Measurements from ENCODE around the gene REEP6.
"Not testable (repeated sequence)": the region's sequence is repeated elsewhere in the genome, so short reads cannot be mapped to it uniquely, and the experiment has no call there.

The REEP6 gene

GRCh38 chr19:1518471-1518870, 27.5 kb downstream of the REEP6 start:
- Histone ChIP-seq H3K27ac (ENCODE audit: low read length, poor library complexity, severe bottlenecking) (no peak overlapping the region), H2BK12ac (ENCODE audit: low read length in 2 of 2) (no peak overlapping the region), H3K9ac (ENCODE audit: low read length) (no peak overlapping the region), H3K4me3 (ENCODE audit: insufficient read depth in 1 of 2, low read depth in 1 of 2, low read length in 2 of 2) (no peak overlapping the region), H3K36me3 (ENCODE audit: control insufficient read depth in 1 of 2, insufficient read depth in 2 of 2, low read depth in 1 of 2, low read length in 2 of 2) (no peaks in the 10 kb centered on the region), H3K23ac (ENCODE audit: low read length in 2 of 2) (no peak overlapping the region), H2BK15ac (ENCODE audit: low read depth, poor library complexity, severe bottlenecking) (no peak overlapping the region), H2AK5ac (ENCODE audit: low read length, severe bottlenecking) (no peak overlapping the region), H3K4me1 (ENCODE audit: control insufficient read depth, insufficient read depth, low read depth, low read length) (peaks cover 9% of the 10 kb centered on the region), H3K4me2 (ENCODE audit: low read length, poor library complexity, severe bottlenecking) (no peak overlapping the region), H4K91ac (ENCODE audit: low read length) (no peak overlapping the region), H3K4ac (ENCODE audit: low read depth in 1 of 2, low read length in 2 of 2) (no peak overlapping the region), H3K79me1 (replicated peaks; ENCODE audit: low read length, poor library complexity, severe bottlenecking) (no peaks in the 10 kb centered on the region), H2BK120ac (ENCODE audit: low read depth, low read length) (no peak overlapping the region), H3K27me3 (ENCODE audit: control insufficient read depth in 1 of 2, insufficient read depth in 1 of 2, low read length in 2 of 2) (peaks cover 29 to 72% of the 10 kb centered on the region in 2 experiments), H2BK5ac (ENCODE audit: low read depth, low read length, poor library complexity, severe bottlenecking) (no peak overlapping the region), H3K14ac (ENCODE audit: low read length in 2 of 2) (no peak overlapping the region), H3K18ac (ENCODE audit: low read depth in 1 of 2, low read length in 2 of 2) (no peak overlapping the region), H2AFZ (ENCODE audit: low read depth, low read length) (no peak overlapping the region), H4K8ac (ENCODE audit: low read length) (no peak overlapping the region), H3K9me3 (ENCODE audit: control insufficient read depth, low read length) (peaks cover 2% of the 10 kb centered on the region)
- WGBS = 76% methylated on average over 3 of the region's 4 CpGs
- no peak for DNase-seq

GRCh38 chr19:1519802-1520201, 28.8 kb downstream of the REEP6 start:
- H2BK5ac ChIP-seq (ENCODE audit: low read depth, low read length, poor library complexity, severe bottlenecking); H3K14ac ChIP-seq (ENCODE audit: low read length in 2 of 2); H3K9me3 ChIP-seq (ENCODE audit: control insufficient read depth, low read length); H3K4ac ChIP-seq (ENCODE audit: low read depth in 1 of 2, low read length in 2 of 2); H3K36me3 ChIP-seq (ENCODE audit: control insufficient read depth in 1 of 2, insufficient read depth in 2 of 2, low read depth in 1 of 2, low read length in 2 of 2); DNase-seq; H4K8ac ChIP-seq (ENCODE audit: low read length); H4K91ac ChIP-seq (ENCODE audit: low read length); H2AFZ ChIP-seq (ENCODE audit: low read depth, low read length); H3K4me3 ChIP-seq (ENCODE audit: insufficient read depth in 1 of 2, low read depth in 1 of 2, low read length in 2 of 2); H2BK120ac ChIP-seq (ENCODE audit: low read depth, low read length); H2BK12ac ChIP-seq (ENCODE audit: low read length in 2 of 2); H3K18ac ChIP-seq (ENCODE audit: low read depth in 1 of 2, low read length in 2 of 2); H3K79me1 ChIP-seq (replicated peaks; ENCODE audit: low read length, poor library complexity, severe bottlenecking); H2AK5ac ChIP-seq (ENCODE audit: low read length, severe bottlenecking); H2BK15ac ChIP-seq (ENCODE audit: low read depth, poor library complexity, severe bottlenecking); H3K23ac ChIP-seq (ENCODE audit: low read length in 2 of 2); H3K9ac ChIP-seq (ENCODE audit: low read length); H3K4me2 ChIP-seq (ENCODE audit: low read length, poor library complexity, severe bottlenecking); H3K27ac ChIP-seq (ENCODE audit: low read length, poor library complexity, severe bottlenecking): not testable (repeated sequence)
- Histone ChIP-seq H3K4me1 (ENCODE audit: control insufficient read depth, insufficient read depth, low read depth, low read length) (peaks cover 10% of the 10 kb centered on the region), H3K27me3 (ENCODE audit: control insufficient read depth in 1 of 2, insufficient read depth in 1 of 2, low read length in 2 of 2) (peaks cover 37 to 72% of the 10 kb centered on the region in 2 experiments)
- 81% methylated on average over 8 of the region's 8 CpGs for WGBS

GRCh38 chr19:1520203-1520780, 29.3 kb downstream of the REEP6 start:
- Histone ChIP-seq H3K14ac (ENCODE audit: low read length in 2 of 2) (no peak overlapping the region), H3K23ac (ENCODE audit: low read length in 2 of 2) (no peak overlapping the region), H2BK5ac (ENCODE audit: low read depth, low read length, poor library complexity, severe bottlenecking) (no peak overlapping the region), H2AK5ac (ENCODE audit: low read length, severe bottlenecking) (no peak overlapping the region), H4K8ac (ENCODE audit: low read length) (no peak overlapping the region), H3K4me2 (ENCODE audit: low read length, poor library complexity, severe bottlenecking) (no peak overlapping the region), H2BK12ac (ENCODE audit: low read length in 2 of 2) (no peak overlapping the region), H4K91ac (ENCODE audit: low read length) (no peak overlapping the region), H3K9ac (ENCODE audit: low read length) (no peak overlapping the region), H2BK15ac (ENCODE audit: low read depth, poor library complexity, severe bottlenecking) (no peak overlapping the region), H3K9me3 (ENCODE audit: control insufficient read depth, low read length) (peaks cover 2% of the 10 kb centered on the region), H3K79me1 (replicated peaks; ENCODE audit: low read length, poor library complexity, severe bottlenecking) (no peaks in the 10 kb centered on the region), H3K18ac (ENCODE audit: low read depth in 1 of 2, low read length in 2 of 2) (no peak overlapping the region), H3K4ac (ENCODE audit: low read depth in 1 of 2, low read length in 2 of 2) (no peak overlapping the region), H3K27me3 (ENCODE audit: control insufficient read depth in 1 of 2, insufficient read depth in 1 of 2, low read length in 2 of 2) (peaks cover 42 to 72% of the 10 kb centered on the region in 2 experiments), H2AFZ (ENCODE audit: low read depth, low read length) (no peak overlapping the region), H3K4me3 (ENCODE audit: insufficient read depth in 1 of 2, low read depth in 1 of 2, low read length in 2 of 2) (no peak overlapping the region), H3K27ac (ENCODE audit: low read length, poor library complexity, severe bottlenecking) (no peak overlapping the region), H2BK120ac (ENCODE audit: low read depth, low read length) (no peak overlapping the region), H3K36me3 (ENCODE audit: control insufficient read depth in 1 of 2, insufficient read depth in 2 of 2, low read depth in 1 of 2, low read length in 2 of 2) (peaks cover 0 to 3% of the 10 kb centered on the region in 2 experiments), H3K4me1 (ENCODE audit: control insufficient read depth, insufficient read depth, low read depth, low read length) (peaks cover 12% of the 10 kb centered on the region)
- no peak for DNase-seq
- 83% methylated on average over 17 of the region's 17 CpGs for WGBS

- H3K4me1 ChIP-seq (ENCODE audit: control insufficient read depth, insufficient read depth, low read depth, low read length) = peaks cover 14% of the 10 kb centered on the region
- H4K91ac ChIP-seq (ENCODE audit: low read length) = no peak overlapping the region
- no peak overlapping the region for H2BK120ac ChIP-seq (ENCODE audit: low read depth, low read length)
- no peaks in the 10 kb centered on the region for H3K79me1 ChIP-seq (replicated peaks; ENCODE audit: low read length, poor library complexity, severe bottlenecking)
- no peak overlapping the region for H4K8ac ChIP-seq (ENCODE audit: low read length)
- H3K27me3 ChIP-seq (ENCODE audit: control insufficient read depth in 1 of 2, insufficient read depth in 1 of 2, low read length in 2 of 2) = peaks cover 41 to 68% of the 10 kb centered on the region in 2 experiments
- no peak overlapping the region for H2BK15ac ChIP-seq (ENCODE audit: low read depth, poor library complexity, severe bottlenecking)
- no peak overlapping the region for H3K18ac ChIP-seq (ENCODE audit: low read depth in 1 of 2, low read length in 2 of 2)
- no peak overlapping the region for H2AFZ ChIP-seq (ENCODE audit: low read depth, low read length)
- no peak overlapping the region for H2AK5ac ChIP-seq (ENCODE audit: low read length, severe bottlenecking)
- H3K4ac ChIP-seq (ENCODE audit: low read depth in 1 of 2, low read length in 2 of 2) = no peak overlapping the region
- H2BK12ac ChIP-seq (ENCODE audit: low read length in 2 of 2) = no peak overlapping the region
- no peak overlapping the region for H3K4me3 ChIP-seq (ENCODE audit: insufficient read depth in 1 of 2, low read depth in 1 of 2, low read length in 2 of 2)
- no peak overlapping the region for H3K14ac ChIP-seq (ENCODE audit: low read length in 2 of 2)
- H3K27ac ChIP-seq (ENCODE audit: low read length, poor library complexity, severe bottlenecking) = no peak overlapping the region
- H2BK5ac ChIP-seq (ENCODE audit: low read depth, low read length, poor library complexity, severe bottlenecking) = no peak overlapping the region
- H3K23ac ChIP-seq (ENCODE audit: low read length in 2 of 2) = no peak overlapping the region
- WGBS = 77% methylated on average over 14 of the region's 14 CpGs
- H3K36me3 ChIP-seq (ENCODE audit: control insufficient read depth in 1 of 2, insufficient read depth in 2 of 2, low read depth in 1 of 2, low read length in 2 of 2) = peaks cover 0 to 6% of the 10 kb centered on the region in 2 experiments
- no peak overlapping the region for H3K4me2 ChIP-seq (ENCODE audit: low read length, poor library complexity, severe bottlenecking)
- H3K9ac ChIP-seq (ENCODE audit: low read length) = no peak overlapping the region
- DNase-seq = no peak
- H3K9me3 ChIP-seq (ENCODE audit: control insufficient read depth, low read length) = no peaks in the 10 kb centered on the region
Observed at GRCh38 chr19:1521636-1522035, 30.7 kb downstream of the REEP6 start.
